ENCODE data around the gene MGAT1. TPM values are rescaled to one million over a fixed set of nuclear protein-coding genes. Genes with fewer than 3 reads are reported as not detected.

The MGAT1 gene
- total and polyA plus RNA-seq, 2 of the 8 experiments (the other 6 are each of a cell fraction or from before 2014, with no cell fraction given) = 66.8 to 77.0 TPM

DNA sequence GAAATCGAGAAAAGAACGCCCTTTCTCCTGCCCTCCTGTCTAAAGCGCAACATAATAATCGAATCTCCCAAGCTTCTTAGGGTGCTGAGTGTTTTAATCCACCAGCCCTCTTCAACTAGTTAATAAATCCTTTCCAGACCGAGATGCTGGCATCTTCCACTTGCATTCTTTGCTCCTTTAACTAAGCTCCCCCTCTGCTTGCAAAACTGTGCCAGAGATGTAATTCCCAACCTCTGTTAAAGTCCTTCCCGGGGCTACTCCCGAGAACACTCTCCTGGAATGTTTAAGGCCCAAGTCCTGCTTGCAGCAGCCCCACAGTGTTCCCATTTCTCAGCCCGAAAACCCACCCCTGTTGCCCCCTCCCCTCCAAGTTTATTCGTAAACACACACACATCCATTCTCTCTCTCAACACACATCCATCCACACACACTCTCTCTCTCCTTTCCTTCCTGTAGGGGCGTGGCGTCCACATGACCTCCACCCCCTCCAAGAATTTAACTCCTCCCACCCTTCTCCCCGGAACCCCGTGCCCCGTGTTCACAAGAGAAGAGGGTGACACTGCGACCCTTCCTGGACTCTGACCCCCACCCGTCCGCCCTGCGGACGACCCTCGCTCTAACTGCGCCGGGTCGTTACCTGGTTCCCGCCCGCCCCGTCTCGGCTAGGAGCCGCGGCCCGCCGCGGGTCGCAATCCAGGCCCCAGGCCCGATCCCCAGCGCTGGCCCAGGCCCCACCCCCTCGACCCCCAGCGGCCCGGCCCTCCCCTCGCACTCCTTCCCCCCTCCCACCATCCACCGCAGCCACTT lies 7.0 kb upstream of the MGAT1 start (continued):
- TF ChIP-seq TAF7 (optimal IDR thresholded peaks at IDR 0.05; ENCODE audit: borderline replicate concordance, low read depth, low read length) (no peak), POLR2A (IDR thresholded peaks at IDR 0.05; ENCODE audit: control extremely low read depth in 1 of 2, low read depth in 2 of 2, low read length in 2 of 2) (no peak), TAF1 (IDR thresholded peaks at IDR 0.05; ENCODE audit: low read depth, low read length) (peak; percentile 1), YY1 (IDR thresholded peaks at IDR 0.05; ENCODE audit: low read depth, low read length) (no peak), BACH1 (IDR thresholded peaks at IDR 0.05; ENCODE audit: low read length) (no peak), SUZ12 (IDR thresholded peaks at IDR 0.05; ENCODE audit: low read length) (no peak), JUN (IDR thresholded peaks at IDR 0.05; ENCODE audit: low read depth, low read length) (no peak)
